Measurements from ENCODE around the gene SLC35A3.
"Not testable (repeated sequence)": the region's sequence is repeated elsewhere in the genome, so short reads cannot be mapped to it uniquely, and the experiment has no call there.

The SLC35A3 gene

DNA sequence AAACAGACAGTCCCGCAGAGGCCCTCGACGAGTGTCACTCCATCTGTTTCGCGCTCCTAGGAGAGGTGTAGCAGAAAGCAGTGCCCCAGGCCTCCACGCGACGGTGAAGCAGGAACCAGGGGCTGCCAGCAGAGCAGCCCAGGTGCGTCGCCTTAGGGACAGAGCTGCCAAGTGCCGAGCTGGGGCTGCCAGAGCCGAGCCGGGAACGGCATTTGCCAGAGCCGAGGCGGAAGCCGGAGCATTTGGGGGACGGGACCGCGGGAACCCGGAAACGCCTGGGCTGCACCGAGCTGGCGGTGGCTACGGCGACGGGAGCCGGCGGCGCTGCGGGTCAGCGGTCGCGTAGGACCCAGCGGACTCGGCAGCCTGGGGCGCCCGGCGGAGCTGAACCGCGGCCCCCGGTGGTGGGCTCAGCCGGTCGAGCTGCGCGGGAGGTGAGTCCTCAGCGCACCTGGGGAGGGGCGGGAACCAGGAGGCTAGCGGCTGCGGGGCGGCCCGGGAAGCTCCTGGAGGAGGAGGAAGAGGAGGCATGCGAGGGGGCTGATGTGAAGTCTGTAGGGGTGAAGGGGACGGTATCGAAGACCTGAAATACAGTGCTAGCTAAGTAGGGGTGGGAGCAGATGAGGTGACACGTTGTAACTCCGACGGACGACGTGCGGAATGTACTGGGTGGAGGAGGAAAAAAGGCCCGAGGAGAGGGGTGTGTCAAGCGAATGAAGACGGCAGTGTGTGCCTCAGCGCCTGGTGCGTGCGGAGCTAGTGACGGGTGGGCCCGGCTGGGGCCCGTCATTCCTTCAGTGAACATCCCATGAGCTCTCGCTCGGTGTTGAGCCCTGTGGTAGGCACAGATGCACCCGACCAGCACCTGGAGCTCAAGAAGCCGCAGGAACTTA lies at the start of gene SLC35A3:
TSS of gene SLC35A3 (plus strand) at position 268 of the 893 bp plus-strand sequence. CDS start 23,559 bp downstream, outside the sequence.
- DNase-seq: peak; percentile 61

DNA sequence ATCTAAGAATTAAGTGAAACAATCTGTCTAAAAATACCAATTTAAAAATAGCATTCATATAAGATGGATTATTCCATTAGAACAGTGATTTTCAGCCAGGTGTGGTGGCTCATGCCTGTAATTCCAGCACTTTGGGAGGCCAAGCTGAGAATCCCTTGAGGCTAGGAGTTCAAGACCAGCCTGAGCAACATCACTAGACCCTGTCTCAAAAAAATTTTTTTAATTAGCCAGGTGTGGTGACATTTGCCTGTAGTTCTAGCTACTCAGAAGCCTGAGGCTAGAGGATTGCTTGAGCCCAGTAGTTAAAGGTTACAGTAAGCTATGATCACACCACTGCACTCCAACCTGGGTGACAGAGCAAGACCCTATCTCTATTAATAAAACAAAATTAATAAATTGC lies 35.0 kb upstream of the SLC35A3 start:
- no peak for DNase-seq

DNA sequence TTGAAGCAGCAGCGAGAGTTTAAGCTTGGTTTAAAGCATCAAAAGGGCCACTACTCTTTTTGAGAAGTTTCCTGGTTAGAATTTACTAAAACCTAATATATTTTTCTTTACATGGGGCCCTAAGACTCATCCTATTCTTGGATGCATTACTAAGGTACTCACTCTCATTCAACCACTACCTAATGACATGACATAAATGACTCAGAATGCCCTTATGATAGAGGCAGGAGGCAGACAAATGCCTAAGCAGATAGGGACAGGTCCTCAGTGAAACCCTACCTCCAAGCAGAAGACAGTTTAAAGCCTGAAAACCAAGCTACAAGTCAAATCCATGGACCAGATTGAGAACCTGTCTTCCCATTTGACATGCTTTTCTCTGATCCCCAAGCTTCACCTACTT lies 34.3 kb upstream of the SLC35A3 start:
- DNase-seq: no peak

DNA sequence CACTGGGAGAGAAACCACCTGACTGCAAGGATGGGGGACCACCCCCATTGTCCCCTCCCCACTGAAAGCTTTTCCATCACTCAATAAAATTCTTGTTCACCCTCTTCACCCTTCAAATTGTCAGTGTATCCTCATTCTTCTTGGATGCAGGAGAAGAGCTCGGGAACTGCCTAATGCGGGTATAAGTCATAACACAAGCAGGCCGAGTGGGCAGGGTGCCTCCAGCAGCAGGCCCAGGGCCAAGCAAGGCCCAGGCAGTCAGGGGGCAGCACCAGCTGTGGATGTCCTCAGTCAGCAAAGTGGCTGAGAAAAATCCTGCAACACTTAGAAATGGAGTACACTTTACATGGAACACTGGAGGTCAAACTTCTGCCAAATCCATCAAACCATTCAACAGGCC lies 33.7 kb upstream of the SLC35A3 start:
- no peak for DNase-seq

DNA sequence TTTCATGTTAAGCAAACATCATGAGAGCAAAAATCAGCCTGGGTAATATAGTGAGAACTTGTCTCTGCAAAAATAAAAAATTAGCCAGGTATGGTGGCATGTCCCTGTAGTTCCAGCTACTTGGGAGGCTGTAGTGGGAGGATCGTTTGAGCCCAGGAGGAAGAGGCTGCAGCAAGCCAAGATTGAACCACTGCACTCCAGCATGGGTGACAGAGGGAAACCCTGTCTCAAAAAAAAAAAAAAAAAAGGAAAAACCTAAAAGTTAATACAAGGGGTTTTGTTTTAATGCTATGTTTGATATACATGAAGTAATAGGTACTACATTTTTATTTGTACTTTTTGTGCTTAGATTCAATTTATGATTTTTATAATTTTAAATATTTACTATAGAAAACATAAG lies 27.1 kb upstream of the SLC35A3 start:
- DNase-seq: no peak

DNA sequence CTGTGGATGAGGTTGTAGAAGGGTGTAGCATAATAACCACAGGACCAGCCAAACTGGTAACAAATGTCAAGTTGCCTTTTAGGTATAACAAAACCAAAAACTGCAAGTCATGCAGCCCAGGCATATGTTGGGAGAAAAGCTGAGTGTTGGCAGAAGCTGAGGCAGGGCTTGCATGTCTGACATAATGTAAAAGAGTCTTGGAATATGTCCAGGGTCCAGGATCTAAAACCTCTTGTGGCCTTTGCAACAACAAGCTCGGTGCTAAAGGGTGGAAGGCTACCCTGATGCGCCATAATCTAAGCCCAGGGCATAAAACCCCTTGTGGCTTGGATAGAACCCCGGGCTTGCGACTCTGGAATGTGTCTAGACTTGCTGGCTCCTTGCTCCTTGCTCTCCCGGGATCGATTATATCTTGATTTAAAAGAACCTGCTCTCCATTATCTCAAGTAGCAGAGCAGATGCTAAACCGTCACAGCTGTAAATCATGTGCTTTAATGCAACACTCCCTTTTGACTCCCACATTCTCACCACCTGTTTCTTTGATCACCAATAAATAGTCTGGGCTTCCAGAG lies 26.5 kb upstream of the SLC35A3 start:
- no peak for DNase-seq

DNA sequence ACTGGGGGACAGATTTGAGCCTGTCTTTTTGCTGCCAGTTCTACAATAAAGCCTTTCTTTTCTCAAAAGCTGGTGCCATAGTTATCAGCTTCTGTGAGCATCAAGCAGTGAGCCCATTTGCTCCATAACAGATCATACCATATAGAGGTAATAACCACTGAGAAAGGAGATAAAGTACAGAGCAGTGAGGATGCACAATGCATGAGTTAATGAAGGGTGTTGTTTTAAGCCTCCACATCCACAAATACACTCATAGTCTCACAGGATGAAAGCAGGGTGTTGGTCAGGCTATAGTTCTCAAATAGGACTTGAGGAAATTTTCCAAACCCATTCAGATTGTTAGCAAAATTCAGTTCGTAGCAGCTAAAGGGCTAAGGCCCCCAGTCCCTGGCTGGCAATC lies 25.6 kb upstream of the SLC35A3 start:
- DNase-seq: no peak

DNA sequence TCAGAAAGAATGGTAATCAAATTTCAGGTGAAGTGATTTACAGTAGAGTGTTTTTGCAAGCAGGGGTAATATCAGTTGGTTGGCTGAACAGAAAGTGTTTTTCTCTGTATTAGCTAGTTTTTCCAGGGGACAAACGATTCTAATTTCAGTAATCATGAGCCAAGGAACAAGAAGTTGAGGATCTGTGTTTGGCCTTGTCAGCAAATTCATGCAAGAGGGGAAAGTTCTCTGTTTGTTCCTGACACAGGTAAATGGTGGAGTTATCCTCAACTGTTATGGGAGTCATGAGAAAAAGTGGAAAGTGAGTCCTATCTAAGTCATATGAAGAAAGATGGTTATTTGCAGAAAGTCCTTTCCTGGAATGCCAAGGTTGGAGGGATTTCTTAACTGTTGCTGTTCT lies 24.6 kb upstream of the SLC35A3 start:
- DNase-seq: no peak

DNA sequence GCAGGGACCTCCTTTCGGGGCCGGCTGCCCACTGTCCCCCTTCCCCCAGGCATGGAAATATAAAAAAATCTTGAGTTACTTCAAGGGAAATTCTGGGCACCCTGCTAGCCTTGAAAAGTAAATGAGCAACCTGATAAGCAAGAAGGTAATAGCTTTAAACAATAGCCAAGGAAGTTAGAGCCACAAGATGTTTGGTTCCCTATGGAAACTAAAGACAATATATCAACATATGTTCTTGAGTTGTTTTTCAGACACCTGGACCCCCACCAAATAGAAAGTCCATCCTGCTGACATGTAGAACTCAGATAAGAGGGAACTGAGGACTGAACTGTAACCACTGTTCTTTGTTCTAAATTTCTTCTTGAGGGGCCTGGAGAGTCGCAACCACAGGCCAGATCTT lies 19.3 kb upstream of the SLC35A3 start:
- DNase-seq: no peak

DNA sequence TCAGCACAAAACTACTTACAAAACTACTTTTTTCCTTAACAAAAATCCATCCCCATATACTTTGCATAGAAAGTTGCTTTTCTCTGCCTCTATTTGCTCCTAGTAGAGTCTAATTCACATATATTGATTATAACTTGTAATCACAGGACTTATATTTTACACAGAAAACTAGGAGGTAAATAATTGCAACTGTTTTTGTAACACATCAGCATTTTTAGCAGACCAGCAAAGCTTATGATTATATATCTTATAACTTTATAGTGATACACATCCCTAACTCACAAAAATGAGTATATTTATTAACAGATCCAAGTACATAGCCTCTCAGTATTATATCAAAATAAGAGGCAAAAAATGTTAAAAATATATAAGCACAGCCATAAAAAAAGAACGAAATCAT lies 17.3 kb upstream of the SLC35A3 start:
- DNase-seq: no peak

DNA sequence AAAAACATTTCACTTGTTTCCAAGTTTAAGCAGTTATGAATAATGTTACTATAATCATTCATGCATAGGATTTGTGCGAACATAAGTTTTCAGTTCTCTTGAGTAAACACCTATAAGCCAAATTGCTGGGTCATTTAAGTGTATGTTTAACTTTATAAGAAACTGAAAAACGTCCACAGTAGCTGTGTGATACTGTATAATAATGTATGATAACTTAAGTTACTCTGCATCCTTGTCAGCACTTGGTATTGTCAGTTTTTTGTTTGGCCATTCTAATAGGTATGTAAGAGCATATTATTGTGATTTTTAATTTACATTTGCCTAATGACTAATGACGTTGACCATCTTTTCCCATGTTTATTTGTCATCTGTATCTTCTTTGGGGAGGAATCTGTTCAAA lies 14.4 kb upstream of the SLC35A3 start:
- no peak for DNase-seq

DNA sequence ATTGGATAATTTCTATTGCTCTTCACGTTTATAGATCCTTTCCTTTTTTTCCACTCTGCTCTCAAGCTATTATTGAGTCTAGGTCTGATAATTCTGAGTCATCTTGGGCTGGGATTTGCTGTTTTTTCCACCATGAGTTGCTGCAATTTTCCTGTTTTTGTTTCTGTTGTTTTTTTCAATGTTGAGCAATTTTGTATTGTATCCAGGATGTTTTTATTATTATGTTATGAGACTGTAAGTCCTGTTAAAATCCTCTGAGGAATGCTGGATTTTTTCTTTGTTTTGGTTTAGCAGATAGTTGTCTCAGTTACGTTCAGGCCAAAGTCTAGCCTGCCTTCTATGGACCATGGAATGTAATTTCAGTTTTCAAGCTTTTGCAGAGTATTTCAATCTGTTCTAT lies 13.0 kb upstream of the SLC35A3 start:
- DNase-seq: peak; percentile 50

DNA sequence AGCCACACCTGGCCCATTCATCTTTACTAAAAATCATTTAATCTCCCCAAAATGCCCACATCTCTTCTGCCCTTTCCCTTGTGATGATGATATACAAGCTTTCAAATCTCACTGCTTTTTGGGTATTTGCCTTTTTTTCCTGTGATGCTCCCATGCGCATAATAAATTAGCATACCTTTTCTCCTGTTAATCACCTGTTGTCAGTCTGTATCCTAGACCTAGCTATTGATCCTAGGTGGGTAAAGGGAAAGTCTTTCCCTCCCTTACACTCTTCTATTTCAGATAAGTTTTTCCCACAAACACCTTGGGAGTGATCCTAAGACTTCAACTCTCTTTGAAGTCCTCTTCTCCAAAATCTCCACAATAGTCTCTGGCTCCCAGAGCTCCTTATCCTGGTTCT lies 12.0 kb upstream of the SLC35A3 start:
- no peak for DNase-seq

DNA sequence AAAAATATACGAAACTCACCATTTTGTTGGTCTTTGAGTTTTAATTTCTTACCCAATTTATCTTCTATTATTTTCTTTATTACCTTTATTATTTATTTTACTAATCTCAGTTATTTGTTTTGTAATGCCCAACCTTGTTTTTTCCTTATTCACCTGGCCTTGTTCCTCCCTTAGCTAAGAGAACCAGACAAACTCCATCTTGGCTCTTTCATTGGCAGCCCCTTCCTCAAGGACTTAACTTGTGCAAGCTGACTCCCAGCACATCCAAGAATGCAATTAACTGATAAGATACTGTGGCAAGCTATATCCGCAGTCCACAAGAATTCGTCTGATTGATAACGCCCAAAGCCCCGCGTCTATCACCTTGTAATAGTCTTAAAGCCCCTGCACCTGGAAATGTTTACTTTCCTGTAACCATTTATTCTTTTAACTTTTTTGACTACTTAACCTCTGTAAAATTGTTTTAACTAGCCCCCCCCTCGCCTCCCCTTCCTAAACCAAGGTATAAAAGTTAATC lies 10.5 kb upstream of the SLC35A3 start:
- not testable (repeated sequence) for DNase-seq

DNA sequence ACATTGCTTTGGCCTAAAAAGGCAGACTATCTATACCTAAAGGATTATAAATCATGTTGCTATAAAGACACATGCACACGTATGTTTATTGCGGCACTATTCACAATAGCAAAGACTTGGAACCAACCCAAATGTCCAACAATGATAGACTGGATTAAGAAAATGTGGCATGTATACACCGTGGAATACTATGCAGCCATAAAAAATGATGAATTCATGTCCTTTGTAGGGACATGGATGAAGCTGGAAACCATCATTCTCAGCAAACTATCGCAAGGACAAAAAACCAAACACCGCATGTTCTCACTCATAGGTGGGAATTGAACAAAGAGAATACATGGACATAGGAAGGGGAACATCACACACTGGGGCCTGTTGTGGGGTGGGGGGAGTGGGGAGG lies 9.5 kb upstream of the SLC35A3 start:
- not testable (repeated sequence) for DNase-seq

DNA sequence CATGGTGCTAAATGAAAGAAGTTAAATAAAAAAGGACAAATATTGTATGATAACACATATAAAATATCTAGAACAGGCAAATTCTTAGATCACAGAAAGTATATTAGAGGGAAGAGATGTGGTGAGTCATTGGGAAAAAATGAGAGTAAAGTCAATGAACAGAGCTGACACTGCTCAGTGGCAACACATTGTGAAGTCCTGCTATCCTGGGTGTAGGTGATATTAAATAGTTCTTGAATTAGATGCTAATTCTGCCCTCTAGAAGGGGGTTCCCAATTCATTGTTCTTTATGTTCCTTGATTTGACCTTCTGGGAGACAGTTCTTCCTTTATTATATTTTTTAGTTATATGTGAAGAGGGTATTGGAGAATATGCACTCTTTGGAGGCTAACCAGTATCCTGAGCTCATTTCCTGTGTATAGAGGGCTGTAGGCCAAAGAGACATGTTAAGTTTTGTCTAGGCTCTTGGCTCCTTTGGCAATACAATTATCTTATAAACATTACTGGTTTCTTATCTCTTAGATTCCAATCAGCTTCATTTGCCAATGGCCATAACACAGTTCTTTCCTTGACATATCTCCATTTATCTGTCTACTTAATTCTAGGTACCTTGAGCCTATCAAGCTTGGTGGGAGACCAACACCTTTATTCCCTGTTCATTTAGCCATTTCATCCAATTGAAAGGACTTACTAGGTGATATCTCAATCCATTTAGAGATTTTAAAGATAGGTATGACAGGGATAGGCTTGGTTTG lies 6.6 kb upstream of the SLC35A3 start:
- DNase-seq: peak; percentile 64

DNA sequence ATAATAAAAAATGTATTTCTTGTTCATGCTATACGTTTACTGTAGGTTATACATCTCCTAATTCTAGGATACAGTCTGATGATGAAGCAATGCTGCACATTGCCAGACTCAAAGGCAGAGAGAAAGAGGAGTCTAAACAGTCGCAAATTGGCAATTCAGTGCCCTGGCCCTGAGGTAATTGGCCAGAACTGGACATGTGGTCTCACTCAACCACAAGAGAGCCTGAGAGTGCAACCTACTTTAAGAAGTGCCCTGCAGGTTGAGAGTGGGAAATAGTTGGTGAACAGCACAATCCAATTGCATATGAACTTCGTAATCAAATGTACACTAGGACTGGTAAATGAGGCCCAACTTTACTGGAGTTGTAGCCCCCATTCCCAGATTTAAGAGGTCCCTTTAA lies 5.0 kb upstream of the SLC35A3 start:
- no peak for DNase-seq

DNA sequence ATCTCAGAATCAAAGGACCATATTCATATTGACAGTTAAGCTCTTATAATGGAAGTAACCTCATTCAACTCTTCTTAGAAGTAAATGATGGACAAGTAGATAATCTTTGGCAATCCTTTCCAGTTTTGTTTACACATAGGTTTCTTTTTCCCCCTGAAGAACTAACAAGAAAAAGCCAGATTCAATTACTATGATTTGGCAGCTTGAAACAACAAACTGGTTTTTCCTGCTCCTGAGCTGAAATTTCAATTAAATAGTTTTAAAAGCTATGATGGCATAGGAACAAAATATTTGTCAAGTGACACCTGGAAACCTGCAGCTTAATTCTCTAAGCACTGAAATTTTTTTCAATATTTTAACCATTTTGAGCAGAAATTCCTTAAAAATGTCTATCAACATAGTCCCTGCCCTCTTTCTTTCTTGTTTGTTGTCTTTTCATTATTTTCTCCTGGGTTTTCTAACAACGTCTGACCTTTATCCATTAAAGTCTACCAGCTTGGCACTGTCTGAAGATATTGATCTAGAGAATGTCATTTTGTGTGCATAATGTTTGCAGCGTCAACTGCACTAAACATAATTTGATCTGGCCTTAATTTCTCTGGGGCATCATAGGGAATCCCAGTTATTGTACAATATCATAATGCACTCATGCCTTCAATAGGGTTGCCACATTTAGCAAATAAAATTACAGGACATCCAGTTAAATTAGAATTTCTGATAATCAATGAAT lies 4.0 kb upstream of the SLC35A3 start:
- no peak for DNase-seq

DNA sequence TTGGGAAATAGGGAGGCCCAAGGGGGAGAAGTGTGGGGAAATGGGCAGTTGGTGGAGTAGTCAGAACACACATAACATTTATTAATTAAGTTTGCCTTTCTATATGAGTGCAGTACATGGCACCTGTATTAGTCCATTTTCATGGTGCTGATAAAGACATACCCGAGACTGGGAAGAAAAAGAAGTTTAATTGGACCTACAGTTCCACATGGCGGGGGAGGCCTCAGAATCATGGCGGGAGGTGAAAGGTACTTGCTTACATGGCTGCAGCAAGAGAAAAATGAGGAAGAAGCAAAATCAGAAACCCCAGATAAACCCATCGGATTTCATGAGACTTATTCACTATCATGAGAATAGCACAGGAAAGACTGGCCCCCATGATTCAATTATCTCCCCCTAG lies 1.6 kb upstream of the SLC35A3 start:
- no peak for DNase-seq

DNA sequence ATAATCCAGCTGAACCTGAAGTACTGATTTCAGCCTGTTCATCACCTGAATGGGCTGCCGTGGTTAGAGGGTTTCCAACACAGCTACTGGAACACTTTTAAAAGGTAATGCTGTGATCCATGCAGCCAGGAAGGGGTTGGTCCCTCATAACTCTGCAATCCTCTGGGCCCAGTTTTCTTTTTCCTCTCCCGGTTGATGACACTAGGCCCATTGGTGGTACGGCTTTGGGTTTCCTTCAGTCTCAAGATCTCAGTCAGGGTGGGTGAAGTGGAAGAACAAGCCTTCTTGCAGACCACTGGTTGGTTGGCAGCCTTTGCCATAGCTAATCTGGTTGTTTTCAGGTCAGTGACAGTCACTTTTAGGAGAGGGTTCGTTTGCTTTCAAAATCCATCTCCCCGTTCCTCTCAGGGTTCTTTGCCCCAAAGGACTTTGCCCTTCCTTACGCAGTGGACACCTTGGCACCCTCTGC lies 502 bp upstream of the SLC35A3 start:
- DNase-seq: peak; percentile 10

DNA sequence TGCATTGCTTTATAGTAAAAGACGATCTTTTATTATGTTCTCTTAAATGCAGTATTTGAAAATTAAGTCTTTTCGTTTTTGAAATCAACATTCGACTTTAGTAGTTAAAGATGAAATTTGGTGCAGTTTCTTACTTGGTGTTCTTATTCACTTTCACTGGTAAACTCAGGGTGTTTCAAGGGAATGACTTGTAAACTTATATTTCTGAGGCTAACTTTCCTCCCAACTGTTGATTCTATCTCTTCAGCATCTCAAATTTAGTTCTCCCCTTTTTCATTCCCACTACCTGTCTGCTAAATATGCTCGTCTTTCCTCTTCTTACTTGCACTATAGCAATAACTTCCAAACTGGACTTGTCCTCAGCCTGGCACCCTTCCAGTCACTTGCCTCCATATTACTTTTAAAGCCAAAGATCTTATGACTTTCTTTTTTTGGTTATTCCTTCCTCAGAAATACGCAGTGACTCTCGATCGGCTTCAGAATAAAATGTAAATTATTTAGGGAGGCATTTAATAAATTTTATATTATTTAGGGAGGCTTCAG lies 988 bp downstream of the SLC35A3 start:
- no peak for DNase-seq

DNA sequence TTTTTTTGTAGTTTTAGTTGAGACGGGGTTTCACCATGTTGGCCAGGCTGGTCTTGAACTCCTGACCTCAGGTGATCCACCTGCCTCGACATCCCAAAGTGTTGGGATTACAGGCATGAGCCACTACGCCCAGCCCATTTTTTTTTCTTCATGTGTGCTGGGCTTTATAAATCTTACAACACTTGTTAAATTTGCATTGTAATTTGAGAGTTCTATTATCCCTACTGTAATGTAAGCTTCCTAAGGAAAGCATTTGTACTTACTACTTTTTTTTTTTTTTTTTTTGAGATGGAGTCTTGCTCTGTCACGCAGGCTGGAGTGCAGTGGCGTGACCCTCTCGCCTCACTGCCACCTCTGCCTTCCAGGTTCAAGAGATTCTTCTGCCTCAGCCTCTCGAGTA lies 2.3 kb downstream of the SLC35A3 start:
- DNase-seq: not testable (repeated sequence)

DNA sequence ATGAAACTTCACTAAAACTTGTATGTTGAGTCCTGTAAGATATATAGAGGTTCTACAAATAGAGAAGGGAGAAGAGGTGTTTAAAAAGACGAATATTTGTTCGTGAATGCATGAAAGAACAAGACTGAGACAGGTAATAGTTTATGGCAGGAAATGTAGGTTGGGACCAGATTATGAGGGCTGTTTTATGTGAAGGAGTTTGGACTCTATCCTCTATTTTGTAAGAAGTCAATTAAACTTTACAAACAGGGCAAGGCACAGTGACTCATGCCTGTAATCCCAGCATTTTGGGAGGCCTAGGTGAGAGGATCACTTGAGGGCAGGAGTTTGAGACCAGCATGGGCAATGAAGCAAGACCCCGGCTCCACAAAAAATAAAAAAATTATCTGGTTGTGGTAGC lies 5.7 kb downstream of the SLC35A3 start:
- DNase-seq: no peak
